SU-DHL-6 (cell line): ENCODE data around the gene MADCAM1.
A peak's percentile ranks its signal among the peaks of the same experiment; 100 is the strongest.

ENCODE experiments used
- H2AFZ ChIP-seq: fragments of 200-600 bp; sonication (generic); 2 replicates; pipeline ENCODE4 v1.6.1; 2014; ENCODE audit warnings: low read depth, mild to moderate bottlenecking, moderate library complexity, mixed read lengths, antibody characterized with exemption, low read length; ENCODE audit not compliant: severe bottlenecking
- H3F3A ChIP-seq: fragments of 200-600 bp; shearing (Covaris generic); 2 replicates; pipeline ENCODE4 v1.6.0; 2016; ENCODE audit warnings: antibody characterized with exemption, mild to moderate bottlenecking; ENCODE audit not compliant: insufficient read depth
- H3K27ac ChIP-seq: fragments of 200-600 bp; sonication (generic); 2 replicates; pipeline ENCODE4 v1.5.1; 2016; ENCODE audit warnings: low read depth, mild to moderate bottlenecking, low read length, moderate library complexity, mixed read lengths
- H3K27me3 ChIP-seq: fragments of 200-600 bp; sonication (generic), shearing (Covaris generic); 2 replicates; pipeline ENCODE4 v1.6.0; 2014; ENCODE audit warnings: mild to moderate bottlenecking, low read length
- H3K36me3 ChIP-seq: fragments of 200-600 bp; sonication (generic); 2 replicates; pipeline ENCODE4 v1.6.1; 2014; ENCODE audit warnings: mild to moderate bottlenecking, low read length, mixed read lengths
- H3K4me2 ChIP-seq: fragments of 300-600, 200-600 bp; shearing (Covaris generic), sonication (generic); 2 replicates; pipeline ENCODE4 v1.6.0; 2014; ENCODE audit warnings: low read length, low read depth, mild to moderate bottlenecking; ENCODE audit not compliant: poor library complexity, severe bottlenecking
- H3K4me3 ChIP-seq: fragments of 200-600 bp; sonication (generic); 2 replicates; pipeline ENCODE4 v1.5.1; 2014; ENCODE audit warnings: antibody characterized with exemption, low read length, mild to moderate bottlenecking, mixed read lengths; ENCODE audit not compliant: insufficient read depth, poor library complexity, severe bottlenecking
- H3K79me2 ChIP-seq: fragments of 200-600 bp; sonication (generic); 2 replicates; pipeline ENCODE4 v1.6.1; 2014; ENCODE audit warnings: mild to moderate bottlenecking, low read length, moderate library complexity; ENCODE audit not compliant: insufficient read depth
- H3K9ac ChIP-seq: fragments of 200-600 bp; sonication (generic); 2 replicates; pipeline ENCODE4 v1.7.0; 2014; ENCODE audit warnings: mild to moderate bottlenecking, low read length
- H3K9me2 ChIP-seq: fragments of 200-600 bp; sonication (generic); replicated peaks from 2 replicates; pipeline ENCODE4 v1.6.1; 2014; ENCODE audit warnings: low read length; ENCODE audit not compliant: insufficient read depth
- H3K9me3 ChIP-seq: fragments of 200-600 bp; sonication (generic); 2 replicates; pipeline ENCODE4 v1.6.1; 2014; ENCODE audit warnings: low read length, mixed read lengths; ENCODE audit not compliant: insufficient read depth
- H4K20me1 ChIP-seq: fragments of 200-600 bp; sonication (generic); 2 replicates; pipeline ENCODE4 v1.6.1; 2014; ENCODE audit warnings: low read depth, mild to moderate bottlenecking, antibody characterized with exemption, low read length, moderate library complexity, mixed read lengths
- EZH2phosphoT487 ChIP-seq: fragments of 200-600 bp; sonication (generic), shearing (Covaris generic); conservative IDR thresholded peaks from 2 replicates; pipeline ENCODE4 v1.6.1; 2018; ENCODE audit warnings: mild to moderate bottlenecking, antibody characterized with exemption, low read length, moderate library complexity, mixed read lengths
- TF ChIP-seq, protein P1 (sequence below): fragments of 200-600 bp; sonication (generic); IDR thresholded peaks from one replicate; pipeline ENCODE4 v1.5.1; 2017; ENCODE audit warnings: antibody characterized with exemption, mild to moderate bottlenecking, low read length, moderate library complexity; ENCODE audit not compliant: insufficient read depth, poor library complexity, severe bottlenecking

Gene MADCAM1

DNA sequence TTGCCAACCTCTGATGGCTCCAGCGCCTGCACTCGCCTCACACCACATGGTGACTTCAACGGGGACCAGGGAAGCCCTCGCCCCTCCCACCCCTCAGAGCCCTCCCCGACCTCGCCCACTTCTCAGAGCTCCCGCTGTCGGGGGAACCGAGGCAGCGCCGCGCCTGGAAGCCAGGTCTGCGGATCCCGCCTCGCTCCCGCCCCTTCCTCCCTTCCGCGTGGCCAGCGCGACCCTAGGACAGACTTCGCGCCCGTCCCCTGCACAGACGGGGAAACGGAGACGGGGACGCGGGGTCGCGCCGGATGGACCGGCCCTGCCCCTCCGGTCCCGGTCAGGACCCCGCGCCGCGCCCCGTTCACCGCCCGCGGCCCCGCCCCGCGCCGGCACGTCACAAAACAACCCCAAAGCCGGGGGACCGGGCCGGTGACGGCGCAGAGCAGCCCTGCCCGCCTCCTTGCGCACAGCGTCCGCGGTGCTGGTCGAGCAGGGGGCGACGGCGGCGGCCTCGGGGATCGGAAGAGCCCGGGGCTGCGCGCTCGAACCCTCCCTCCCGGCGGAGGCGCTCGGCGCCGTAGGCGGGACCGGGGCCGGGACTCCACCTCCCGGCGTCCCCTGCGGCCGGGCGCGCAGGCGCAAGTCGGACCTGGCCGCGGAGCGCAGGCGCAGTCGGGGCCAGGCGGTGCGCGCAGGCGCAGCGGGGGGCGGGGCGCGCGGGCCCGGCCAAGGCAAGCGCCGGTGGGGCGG lies 34.9 kb downstream of the MADCAM1 start:
- no peaks in the 10 kb centered on the region for H3K9me2 ChIP-seq
- peak overlapping the region; percentile 92 for H2AFZ ChIP-seq
- TF ChIP-seq, protein P1, sequence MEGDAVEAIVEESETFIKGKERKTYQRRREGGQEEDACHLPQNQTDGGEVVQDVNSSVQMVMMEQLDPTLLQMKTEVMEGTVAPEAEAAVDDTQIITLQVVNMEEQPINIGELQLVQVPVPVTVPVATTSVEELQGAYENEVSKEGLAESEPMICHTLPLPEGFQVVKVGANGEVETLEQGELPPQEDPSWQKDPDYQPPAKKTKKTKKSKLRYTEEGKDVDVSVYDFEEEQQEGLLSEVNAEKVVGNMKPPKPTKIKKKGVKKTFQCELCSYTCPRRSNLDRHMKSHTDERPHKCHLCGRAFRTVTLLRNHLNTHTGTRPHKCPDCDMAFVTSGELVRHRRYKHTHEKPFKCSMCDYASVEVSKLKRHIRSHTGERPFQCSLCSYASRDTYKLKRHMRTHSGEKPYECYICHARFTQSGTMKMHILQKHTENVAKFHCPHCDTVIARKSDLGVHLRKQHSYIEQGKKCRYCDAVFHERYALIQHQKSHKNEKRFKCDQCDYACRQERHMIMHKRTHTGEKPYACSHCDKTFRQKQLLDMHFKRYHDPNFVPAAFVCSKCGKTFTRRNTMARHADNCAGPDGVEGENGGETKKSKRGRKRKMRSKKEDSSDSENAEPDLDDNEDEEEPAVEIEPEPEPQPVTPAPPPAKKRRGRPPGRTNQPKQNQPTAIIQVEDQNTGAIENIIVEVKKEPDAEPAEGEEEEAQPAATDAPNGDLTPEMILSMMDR, result no peak
- TF ChIP-seq EZH2phosphoT487, result no peak
- H3K9me3 ChIP-seq, result no peaks in the 10 kb centered on the region
- H3K4me3 ChIP-seq, result peak overlapping the region; percentile 89
- no peaks in the 10 kb centered on the region for H3K36me3 ChIP-seq
- peak overlapping the region; percentile 89 for H3K9ac ChIP-seq
- H3K27me3 ChIP-seq, result no peaks in the 10 kb centered on the region
- no peaks in the 10 kb centered on the region for H3F3A ChIP-seq
- H3K4me2 ChIP-seq, result peak overlapping the region; percentile 62
- H3K79me2 ChIP-seq, result peaks cover 25% of the 10 kb centered on the region
- peak overlapping the region; percentile 68 for H3K27ac ChIP-seq
- no peaks in the 10 kb centered on the region for H4K20me1 ChIP-seq

DNA sequence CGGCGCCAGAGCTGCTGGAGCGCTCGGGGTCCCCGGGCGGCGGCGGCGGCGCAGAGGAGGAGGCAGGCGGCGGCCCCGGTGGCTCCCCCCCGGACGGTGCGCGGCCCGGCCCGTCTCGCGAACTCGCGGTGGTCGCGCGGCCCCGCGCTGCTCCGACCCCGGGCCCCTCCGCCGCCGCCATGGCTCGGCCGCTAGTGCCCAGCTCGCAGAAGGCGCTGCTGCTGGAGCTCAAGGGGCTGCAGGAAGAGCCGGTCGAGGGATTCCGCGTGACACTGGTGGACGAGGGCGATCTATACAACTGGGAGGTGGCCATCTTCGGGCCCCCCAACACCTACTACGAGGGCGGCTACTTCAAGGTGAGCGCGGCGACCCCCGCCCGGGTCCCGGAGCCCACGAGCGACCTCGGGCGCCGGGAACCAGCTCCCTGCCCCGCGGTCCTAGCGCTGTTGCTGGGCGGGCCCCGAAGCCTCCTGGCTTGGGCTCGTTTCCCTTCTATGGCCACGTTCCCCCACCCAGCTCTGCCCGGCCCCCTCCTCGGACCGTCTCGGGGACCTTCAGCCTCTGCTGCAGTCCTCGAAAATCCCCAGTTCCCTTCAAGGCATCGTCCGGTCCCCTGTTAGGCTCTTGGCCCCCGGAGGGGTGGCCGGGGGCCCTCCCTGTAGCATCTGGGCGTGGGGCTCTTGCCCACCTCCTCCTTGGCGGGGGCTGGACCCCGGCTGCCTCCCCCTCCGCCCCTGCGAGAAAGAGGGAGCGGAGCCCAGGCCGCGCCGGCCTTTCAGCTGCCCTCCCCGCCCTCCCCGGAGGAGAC lies 35.7 kb downstream of the MADCAM1 start, which contains the start of gene CDC34:
TSS of gene CDC34 (plus strand) at position 8 of the 808 bp plus-strand sequence. CDS start at position 180, 172 bp downstream.
- H3K27ac ChIP-seq, result peak within 1 kb of the TSS; percentile 68
- peak within 1 kb of the TSS; percentile 89 for H3K9ac ChIP-seq
- H2AFZ ChIP-seq, result peak within 1 kb of the TSS; percentile 92
- no peaks in the 10 kb centered on the region for H3K27me3 ChIP-seq
- H3F3A ChIP-seq, result no peaks in the 10 kb centered on the region
- H3K4me2 ChIP-seq, result peak within 1 kb of the TSS; percentile 82
- H3K9me3 ChIP-seq, result no peaks in the 10 kb centered on the region
- H3K4me3 ChIP-seq, result peak within 1 kb of the TSS; percentile 89
- peaks cover 25% of the 10 kb centered on the region for H3K79me2 ChIP-seq
- no peaks in the 10 kb centered on the region for H4K20me1 ChIP-seq
- TF ChIP-seq EZH2phosphoT487, result no peak
- TF ChIP-seq, protein P1, result no peak
- H3K9me2 ChIP-seq, result no peaks in the 10 kb centered on the region
- no peaks in the 10 kb centered on the region for H3K36me3 ChIP-seq

DNA sequence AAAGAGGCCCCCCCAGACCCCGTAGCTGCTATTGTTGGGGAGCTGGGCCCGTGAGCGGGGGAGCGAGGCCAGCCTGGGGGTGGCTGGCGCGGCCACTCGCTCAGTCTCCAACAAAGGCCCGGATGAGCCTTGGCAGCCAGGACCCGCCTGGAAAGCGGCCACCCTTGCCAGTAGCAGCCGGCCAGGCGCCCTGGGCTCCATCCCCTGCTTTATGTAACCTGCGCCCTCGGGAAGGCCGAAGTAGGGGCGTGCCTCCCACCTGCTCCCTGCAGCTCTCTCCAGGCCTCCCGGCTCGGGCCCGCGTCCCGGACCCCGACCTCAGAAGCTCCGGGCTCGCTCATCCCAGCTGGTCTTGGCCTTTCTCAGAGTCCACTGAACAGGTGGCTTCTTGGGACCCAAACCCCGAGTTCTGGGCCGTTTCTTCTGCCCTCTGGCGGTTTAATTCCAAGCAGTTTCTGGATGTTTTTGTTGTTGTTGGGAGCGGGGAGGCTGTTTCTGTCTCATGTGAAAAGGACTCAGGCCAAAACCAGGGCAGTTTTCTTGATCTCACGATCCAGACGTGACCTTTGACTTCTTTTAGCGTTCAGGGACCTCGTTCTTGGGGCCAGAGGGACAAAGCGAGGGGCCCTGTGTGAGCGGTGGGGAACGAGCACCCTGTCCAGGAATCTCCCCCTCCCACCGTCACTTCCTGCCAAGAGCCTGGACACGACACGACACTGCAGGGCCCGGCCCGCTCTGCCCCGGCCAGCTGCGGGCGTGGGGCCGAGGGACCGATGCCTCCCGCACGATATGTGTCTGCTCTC lies 36.5 kb downstream of the MADCAM1 start:
- H3F3A ChIP-seq, result no peaks in the 10 kb centered on the region
- peak overlapping the region; percentile 89 for H3K4me3 ChIP-seq
- H3K79me2 ChIP-seq, result peaks cover 25% of the 10 kb centered on the region
- no peaks in the 10 kb centered on the region for H3K27me3 ChIP-seq
- H2AFZ ChIP-seq, result no peak overlapping the region
- H3K27ac ChIP-seq, result no peak overlapping the region
- no peaks in the 10 kb centered on the region for H3K36me3 ChIP-seq
- no peaks in the 10 kb centered on the region for H4K20me1 ChIP-seq
- peak overlapping the region; percentile 89 for H3K9ac ChIP-seq
- no peaks in the 10 kb centered on the region for H3K9me3 ChIP-seq
- no peaks in the 10 kb centered on the region for H3K9me2 ChIP-seq
- no peak for TF ChIP-seq EZH2phosphoT487
- TF ChIP-seq, protein P1, result peak; percentile 28
- H3K4me2 ChIP-seq, result peak overlapping the region; percentile 82
